H1 (cell line): Measurements from ENCODE around the gene NTRK1. TPM values are rescaled to one million over a fixed set of nuclear protein-coding genes. Genes with fewer than 3 reads are reported as not detected.

ENCODE experiments used
- ASH2L ChIP-seq: fragments of 200-600, 300-600 bp; sonication (generic); IDR thresholded peaks from one replicate; pipeline ENCODE4 v1.7.1; 2017; ENCODE audit warnings: low read length
- EP300 ChIP-seq, 2 experiments: IDR thresholded peaks; 1 replicate in 1 of 2; 2 replicates in 1 of 2; pipeline ENCODE4 v1.6.1; 2011 to 2012; ENCODE audit warnings: low read depth in 2 of 2, low read length in 2 of 2, mild to moderate bottlenecking in 2 of 2, borderline replicate concordance in 1 of 2, inconsistent platforms in 1 of 2, moderate library complexity in 1 of 2
- HDAC2 ChIP-seq, 2 experiments: fragments of 300-600 bp in 1 of 2; sonication (generic) in 1 of 2; IDR thresholded peaks; 2 replicates each; pipeline ENCODE4 v1.6.1; 2011 to 2012; ENCODE audit warnings: low read depth in 2 of 2, low read length in 2 of 2, mild to moderate bottlenecking in 2 of 2, moderate library complexity in 2 of 2, borderline replicate concordance in 1 of 2, inconsistent platforms in 1 of 2
- KDM1A ChIP-seq: fragments of 200-600, 300-600 bp; sonication (generic); IDR thresholded peaks from 2 replicates; pipeline ENCODE4 v1.7.1; 2016; ENCODE audit warnings: mild to moderate bottlenecking, low read length, borderline replicate concordance
- SAP30 ChIP-seq: fragments of 300-600 bp; sonication (generic); IDR thresholded peaks from 2 replicates; pipeline ENCODE4 v1.7.1; 2012; ENCODE audit warnings: low read length, moderate library complexity, mild to moderate bottlenecking, inconsistent platforms; ENCODE audit not compliant: insufficient read depth, insufficient replicate concordance
- YY1 ChIP-seq: IDR thresholded peaks from 2 replicates; pipeline ENCODE4 v1.6.1; 2011; ENCODE audit warnings: low read depth, mild to moderate bottlenecking, low read length
- polyA plus RNA-seq, 7 experiments: library from polyadenylated mRNA; depleted of rRNA in 3 of 7; stranded (reverse) in 5 of 7; unstranded in 2 of 7; fragments of >200 nt in 5 of 7; fragments of 200-250 nt in 2 of 7; gene quantifications; 1 replicate in 5 of 7; 2 replicates in 1 of 7; 4 replicates in 1 of 7; pipeline versions ENCODE4 v1.2.1 to v1.2.3, GENCODE V29; 2011 to 2013; ENCODE audit warnings: missing spikeins in 2 of 7, mixed read lengths in 2 of 7
- total RNA-seq: library from RNA; stranded (reverse); fragmentation: NEBNext Ultra II Directional; extraction: Animal tissue kit (Norgen Biotek cat#: 25700); gene quantifications from 2 replicates; pipeline ENCODE4 v1.2.1, GENCODE V29; 2021

NTRK1 gene
- total and polyA plus RNA-seq, 2 of the 8 experiments (the other 6 are each of a cell fraction or from before 2014, with no cell fraction given) = 0.12 to 0.24 TPM

GRCh38 chr1:156862584-156862983 is 1.9 kb downstream of the NTRK1 start (continued):
- TF ChIP-seq KDM1A = no peak
- no peak for TF ChIP-seq ASH2L
- no peak for TF ChIP-seq SAP30
- TF ChIP-seq YY1 = no peak
- TF ChIP-seq HDAC2 (IDR thresholded peaks at IDR 0.05; ENCODE audit: borderline replicate concordance in 1 of 2, low read depth in 2 of 2, low read length in 2 of 2) = no peak
- no peak for TF ChIP-seq EP300 (IDR thresholded peaks at IDR 0.05; ENCODE audit: borderline replicate concordance in 1 of 2, low read depth in 2 of 2, low read length in 2 of 2)
- TF ChIP-seq, all 59 proteins: peak for 0
